ENCODE data around the gene SLC29A1. TPM values are rescaled to one million over a fixed set of nuclear protein-coding genes. Genes with fewer than 3 reads are reported as not detected.
A peak's percentile ranks its signal among the peaks of the same experiment; 100 is the strongest.

Gene SLC29A1
- total RNA-seq, 1 experiment from 2014 or later: 54.7 TPM

GRCh38 chr6:44264154-44265006 lies 41.0 kb downstream of the SLC29A1 start:
- DNase-seq (no peak), ATAC-seq (no peak)
- peaks cover 23% of the 10 kb centered on the region for H3K4me1 ChIP-seq (ENCODE audit: insufficient read depth, low read length)
- peaks cover 6% of the 10 kb centered on the region for H3K27me3 ChIP-seq (ENCODE audit: low read length)
- intact Hi-C loops (cut with micrococcal nuclease): loop anchor here (5.0 kb wide), 1 partner anchor 38 kb away; no protein-coding TSS in a partner anchor
- peak overlapping the region; percentile 75 for H3K9ac ChIP-seq (ENCODE audit: low read length)
- peak overlapping the region; percentile 80 for H3K4me3 ChIP-seq (ENCODE audit: low read length)
- H3K4me2 ChIP-seq (ENCODE audit: low read length): peak overlapping the region; percentile 95
- H2AFZ ChIP-seq (ENCODE audit: low read length): peak overlapping the region; percentile 63
- CTCF ChIA-PET: no interaction called here
- H3K27ac ChIP-seq (ENCODE audit: low read length): no peak overlapping the region
- no peaks in the 10 kb centered on the region for H4K20me1 ChIP-seq (ENCODE audit: low read length)
- TSS peak; percentile 57 for BruUV-seq (replicated peaks)
- H3K9me2 ChIP-seq (replicated peaks; ENCODE audit: low read length): no peaks in the 10 kb centered on the region
- H3K79me2 ChIP-seq (ENCODE audit: low read length): peaks cover 24% of the 10 kb centered on the region
- no peaks in the 10 kb centered on the region for H3K36me3 ChIP-seq (ENCODE audit: low read depth, low read length)
- TF ChIP-seq EZH2phosphoT487 (IDR thresholded peaks at IDR 0.05; ENCODE audit: borderline replicate concordance, low read length) (no peak), CTCF (conservative IDR thresholded peaks at IDR 0.05; ENCODE audit: low read depth, low read length) (no peak), EZH2 (IDR thresholded peaks at IDR 0.05; ENCODE audit: low read length, unreplicated experiment) (no peak)
- H3F3A ChIP-seq (ENCODE audit: low read length, unreplicated experiment): no peaks in the 10 kb centered on the region
- no peaks in the 10 kb centered on the region for H3K9me3 ChIP-seq (ENCODE audit: low read length)
- POLR2A ChIA-PET (ENCODE audit: unreplicated experiment): no interaction called here

GRCh38 chr6:44265007-44265721 lies 41.8 kb downstream of the SLC29A1 start, which contains the start of gene NFKBIE:
Gene NFKBIE, minus strand, starts transcription at chr6:44265551. Its CDS starts 205 bp downstream, at chr6:44265346.
- BruUV-seq (replicated peaks): no TSS peak
- Histone ChIP-seq H3K9me3 (ENCODE audit: low read length) (no peaks in the 10 kb centered on the region), H4K20me1 (ENCODE audit: low read length) (no peaks in the 10 kb centered on the region), H2AFZ (ENCODE audit: low read length) (peak within 1 kb of the TSS; percentile 63), H3K79me2 (ENCODE audit: low read length) (peaks cover 24% of the 10 kb centered on the region), H3K36me3 (ENCODE audit: low read depth, low read length) (no peaks in the 10 kb centered on the region), H3F3A (ENCODE audit: low read length, unreplicated experiment) (no peaks in the 10 kb centered on the region), H3K4me3 (ENCODE audit: low read length) (peak within 1 kb of the TSS; percentile 80), H3K27me3 (ENCODE audit: low read length) (peaks cover 14% of the 10 kb centered on the region), H3K4me1 (ENCODE audit: insufficient read depth, low read length) (peaks cover 23% of the 10 kb centered on the region), H3K9ac (ENCODE audit: low read length) (peak within 1 kb of the TSS; percentile 75), H3K27ac (ENCODE audit: low read length) (no peak within 1 kb of the TSS), H3K9me2 (replicated peaks; ENCODE audit: low read length) (no peaks in the 10 kb centered on the region), H3K4me2 (ENCODE audit: low read length) (peak within 1 kb of the TSS; percentile 95)
- peak; percentile 79 for ATAC-seq
- ChIA-PET CTCF (no interaction called here), POLR2A (ENCODE audit: unreplicated experiment) (no interaction called here)
- peak; percentile 92 for DNase-seq
- peak; percentile 45 for TF ChIP-seq CTCF (conservative IDR thresholded peaks at IDR 0.05; ENCODE audit: low read depth, low read length)
- no peak for TF ChIP-seq EZH2phosphoT487 (IDR thresholded peaks at IDR 0.05; ENCODE audit: borderline replicate concordance, low read length)
- intact Hi-C loops (cut with micrococcal nuclease): loop anchor here (5.0 kb wide), 1 partner anchor 37 kb away; no protein-coding TSS in a partner anchor
